GM23248 (cell line): Measurements from ENCODE around the gene ZFAND2B. TPM values are rescaled to one million over a fixed set of nuclear protein-coding genes. Genes with fewer than 3 reads are reported as not detected.

ENCODE experiments used
- DNase-seq: peaks from one replicate; pipeline ENCODE4 v3.0.0-alpha.2; 2015
- H2AFZ ChIP-seq: fragments of 200-600 bp; sonication (generic); 2 replicates; pipeline ENCODE4 v1.6.1; 2016; ENCODE audit warnings: antibody characterized with exemption
- H3F3A ChIP-seq: fragments of 200-600 bp; sonication (generic); 2 replicates; pipeline ENCODE4 v1.6.1; 2016; ENCODE audit warnings: mild to moderate bottlenecking, antibody characterized with exemption, mixed run types; ENCODE audit not compliant: insufficient read depth
- H3K27ac ChIP-seq: fragments of 200-600 bp; sonication (generic); 2 replicates; pipeline ENCODE4 v1.5.1; 2016; ENCODE audit warnings: mild to moderate bottlenecking
- H3K27me3 ChIP-seq: fragments of 200-600 bp; sonication (generic); replicated peaks from 2 replicates; pipeline ENCODE4 v1.6.1; 2016; ENCODE audit warnings: mild to moderate bottlenecking; ENCODE audit not compliant: insufficient read depth
- H3K36me3 ChIP-seq: fragments of 200-600 bp; sonication (generic); 2 replicates; pipeline ENCODE4 v1.6.1; 2016; ENCODE audit warnings: low read depth, mild to moderate bottlenecking
- H3K4me1 ChIP-seq: fragments of 200-600 bp; sonication (generic); 2 replicates; pipeline ENCODE4 v1.6.1; 2016; ENCODE audit warnings: mild to moderate bottlenecking; ENCODE audit not compliant: insufficient read depth
- H3K4me2 ChIP-seq: fragments of 200-600 bp; sonication (generic); one replicate; pipeline ENCODE4 v1.6.1; 2016; ENCODE audit warnings: mild to moderate bottlenecking; ENCODE audit not compliant: unreplicated experiment
- H3K4me3 ChIP-seq: fragments of 200-600 bp; sonication (generic); 2 replicates; pipeline ENCODE4 v1.5.1; 2016; ENCODE audit warnings: mild to moderate bottlenecking
- H3K79me2 ChIP-seq: fragments of 200-600 bp; sonication (generic); 2 replicates; pipeline ENCODE4 v1.6.1; 2016; ENCODE audit warnings: mild to moderate bottlenecking; ENCODE audit not compliant: insufficient read depth
- H3K9ac ChIP-seq: fragments of 200-600 bp; sonication (generic); 2 replicates; pipeline ENCODE4 v1.6.1; 2016; ENCODE audit warnings: mild to moderate bottlenecking
- H3K9me2 ChIP-seq: fragments of 200-600 bp; sonication (generic); 2 replicates; pipeline ENCODE4 v1.6.1; 2016; ENCODE audit warnings: mixed run types, mild to moderate bottlenecking, moderate library complexity; ENCODE audit not compliant: insufficient read depth
- H3K9me3 ChIP-seq: fragments of 200-600 bp; sonication (generic); one replicate; pipeline ENCODE4 v1.6.1; 2017; ENCODE audit warnings: low read depth
- H4K20me1 ChIP-seq: fragments of 200-600 bp; sonication (generic); 2 replicates; pipeline ENCODE4 v1.6.0; 2016; ENCODE audit not compliant: insufficient read depth
- EZH2 ChIP-seq: fragments of 200-600 bp; sonication (generic); IDR thresholded peaks from 2 replicates; pipeline ENCODE4 v1.6.1; 2018; ENCODE audit warnings: antibody characterized with exemption, mild to moderate bottlenecking; ENCODE audit not compliant: insufficient read depth, poor library complexity, severe bottlenecking
- EZH2phosphoT487 ChIP-seq: fragments of 200-600 bp; sonication (generic); IDR thresholded peaks from 2 replicates; pipeline ENCODE4 v1.6.1; 2018; ENCODE audit warnings: antibody characterized with exemption, moderate library complexity, mild to moderate bottlenecking, low read depth; ENCODE audit not compliant: insufficient read depth
- WGBS, 2 experiments: methylation state at CpG; one replicate each; pipeline ENCODE4 v1.1.6; 2015 to 2017; ENCODE audit warnings: low lambda C conversion rate in 2 of 2, low coverage in 1 of 2; ENCODE audit errors: missing lambda C conversion rate in 2 of 2; 5-methylcytosine and 5-hydroxymethylcytosine counted together
- in situ Hi-C: fragments of 300-500 bp; cut with MboI; formaldehyde crosslinking; loops from 2 replicates; pipeline ENCODE4 v1.15.0; 2020
- polyA plus RNA-seq: library from polyadenylated mRNA; unstranded; fragments of >200 nt; fragmentation: Nextera tagmentation; extraction: Ambion mirVana; gene quantifications from 2 replicates; pipeline ENCODE4 v1.2.1, GENCODE V29; 2016
- total RNA-seq: library from RNA; depleted of rRNA; stranded (reverse); fragments of >200 nt; shearing (Covaris generic); gene quantifications from 2 replicates; pipeline ENCODE4 v1.2.3, GENCODE V29; 2014; rRNA removed

Gene ZFAND2B
- total RNA-seq: 39.3 and 42.4 TPM in 2 replicates
- polyA plus RNA-seq: 36.0 and 38.9 TPM in 2 replicates

- H4K20me1 ChIP-seq: no peaks in the 10 kb centered on the region
- peaks cover 11% of the 10 kb centered on the region; the same call in 1 of the 2 replicates for H3K4me1 ChIP-seq
- H3K9me2 ChIP-seq: no peaks in the 10 kb centered on the region
- H3K4me2 ChIP-seq: peak within 1 kb of the TSS; percentile 93
- in situ Hi-C loops: no loop called here
- WGBS, 2 experiments: 1% methylated on average over 46 to 54 of the region's 76 CpGs
- H3F3A ChIP-seq: peaks cover 17% of the 10 kb centered on the region
- H2AFZ ChIP-seq: peak within 1 kb of the TSS; percentile 88
- TF ChIP-seq EZH2phosphoT487: no peak
- 0 out of 2 replicates have a peak, but pooled peaks cover 3% of the 10 kb centered on the region for H3K79me2 ChIP-seq
- peak; percentile 98 for DNase-seq
- H3K9me3 ChIP-seq: no peaks in the 10 kb centered on the region
- peak within 1 kb of the TSS; percentile 77 for H3K9ac ChIP-seq
- no peaks in the 10 kb centered on the region for H3K27me3 ChIP-seq
- peak within 1 kb of the TSS; percentile 78 for H3K4me3 ChIP-seq
- no peaks in the 10 kb centered on the region for H3K36me3 ChIP-seq
- peak within 1 kb of the TSS; percentile 69 for H3K27ac ChIP-seq
Measured at GRCh38 chr2:219206328-219207133, at the start of gene ZFAND2B. TSS of gene ZFAND2B (plus strand) at chr2:219206782. CDS start at chr2:219206988, 206 bp downstream.

- H3K4me2 ChIP-seq: no peak overlapping the region
- 90 to 94% methylated on average over 8 of the region's 8 CpGs for WGBS, 2 experiments
- peaks cover 5% of the 10 kb centered on the region; the same call in 1 of the 2 replicates for H3F3A ChIP-seq
- H3K27ac ChIP-seq: no peak overlapping the region
- no peak for DNase-seq
- H3K4me3 ChIP-seq: no peak overlapping the region
- no peaks in the 10 kb centered on the region for H3K9me3 ChIP-seq
- in situ Hi-C loops: no loop called here
- H3K4me1 ChIP-seq: peaks cover 14% of the 10 kb centered on the region
- no peaks in the 10 kb centered on the region for H3K79me2 ChIP-seq
- no peak overlapping the region for H2AFZ ChIP-seq
- H3K27me3 ChIP-seq: no peaks in the 10 kb centered on the region
- H3K9ac ChIP-seq: no peak overlapping the region
- no peaks in the 10 kb centered on the region for H4K20me1 ChIP-seq
- H3K9me2 ChIP-seq: no peaks in the 10 kb centered on the region
- TF ChIP-seq EZH2: no peak
- no peak for TF ChIP-seq EZH2phosphoT487
- H3K36me3 ChIP-seq: no peaks in the 10 kb centered on the region
Measured at GRCh38 chr2:219157396-219157795, 49.2 kb upstream of the ZFAND2B start.

GRCh38 chr2:219158025-219158424 is 48.6 kb upstream of the ZFAND2B start:
- Histone ChIP-seq H3K79me2 (no peaks in the 10 kb centered on the region), H3K9me3 (no peaks in the 10 kb centered on the region), H3K9me2 (no peaks in the 10 kb centered on the region), H3K4me1 (peaks cover 14% of the 10 kb centered on the region), H4K20me1 (no peaks in the 10 kb centered on the region), H3K4me3 (no peak overlapping the region), H3K9ac (no peak overlapping the region), H3F3A (peaks cover 5% of the 10 kb centered on the region; the same call in 1 of the 2 replicates), H3K36me3 (no peaks in the 10 kb centered on the region), H3K4me2 (no peak overlapping the region), H3K27ac (no peak overlapping the region), H2AFZ (no peak overlapping the region), H3K27me3 (no peaks in the 10 kb centered on the region)
- WGBS, 2 experiments: 93 to 96% methylated on average over 4 of the region's 4 CpGs
- TF ChIP-seq EZH2phosphoT487 (no peak), EZH2 (no peak)
- no peak for DNase-seq
- in situ Hi-C loops: no loop called here

- in situ Hi-C loops: no loop called here
- Histone ChIP-seq H2AFZ (no peak overlapping the region), H4K20me1 (no peaks in the 10 kb centered on the region), H3F3A (peaks cover 5% of the 10 kb centered on the region; the same call in 1 of the 2 replicates), H3K4me3 (no peak overlapping the region), H3K36me3 (no peaks in the 10 kb centered on the region), H3K9me3 (no peaks in the 10 kb centered on the region), H3K4me1 (peaks cover 14% of the 10 kb centered on the region), H3K79me2 (no peaks in the 10 kb centered on the region), H3K4me2 (no peak overlapping the region), H3K9ac (no peak overlapping the region), H3K9me2 (no peaks in the 10 kb centered on the region), H3K27ac (no peak overlapping the region), H3K27me3 (no peaks in the 10 kb centered on the region)
- peak; percentile 12 for DNase-seq
- TF ChIP-seq EZH2: no peak
- TF ChIP-seq EZH2phosphoT487: no peak
- 58 to 66% methylated on average over 3 of the region's 3 CpGs for WGBS, 2 experiments
Measured at GRCh38 chr2:219158586-219158985, 48.0 kb upstream of the ZFAND2B start.
